GM12878 (cell line): ENCODE results near the gene ZSWIM6.

ENCODE experiments used
- RAD21 ChIP-seq: IDR thresholded peaks from 2 replicates; pipeline ENCODE4 v1.6.1; 2011; ENCODE audit warnings: mild to moderate bottlenecking, low read depth, low read length, moderate library complexity; ENCODE audit not compliant: insufficient read depth
- SREBF1 ChIP-seq: IDR thresholded peaks from 2 replicates; pipeline ENCODE4 v1.6.1; 2012; ENCODE audit warnings: mild to moderate bottlenecking, low read length
- SUZ12 ChIP-seq: fragments of 200-600 bp; sonication (generic); IDR thresholded peaks from one replicate; pipeline ENCODE4 v1.6.1; 2018; ENCODE audit warnings: antibody characterized with exemption, mild to moderate bottlenecking; ENCODE audit not compliant: unreplicated experiment
- TCF7 ChIP-seq: IDR thresholded peaks from 2 replicates; pipeline ENCODE4 v1.6.1; 2014; ENCODE audit warnings: antibody characterized with exemption, borderline replicate concordance
- USF2 ChIP-seq: IDR thresholded peaks from 2 replicates; pipeline ENCODE4 v1.6.1; 2011; ENCODE audit warnings: low read depth, low read length, improper control_type of control experiment, borderline replicate concordance
- TF ChIP-seq, protein P1 (sequence below), 3 experiments: IDR thresholded peaks in 2 of 3; conservative IDR thresholded peaks in 1 of 3; 2 replicates each; pipeline ENCODE4 v1.5.1; 2011; ENCODE audit warnings: low read depth in 3 of 3, low read length in 3 of 3, mild to moderate bottlenecking in 3 of 3, control low read depth in 2 of 3, moderate library complexity in 2 of 3, inconsistent platforms in 1 of 3, mixed read lengths in 1 of 3; ENCODE audit not compliant: control insufficient read depth in 2 of 3, insufficient read depth in 1 of 3; ENCODE audit errors: extremely low read depth in 1 of 3

GRCh38 chr5:61465066-61465465 is 133.0 kb downstream of the ZSWIM6 start:
- no peak for TF ChIP-seq SREBF1
- no peak for TF ChIP-seq USF2
- TF ChIP-seq, protein P1, sequence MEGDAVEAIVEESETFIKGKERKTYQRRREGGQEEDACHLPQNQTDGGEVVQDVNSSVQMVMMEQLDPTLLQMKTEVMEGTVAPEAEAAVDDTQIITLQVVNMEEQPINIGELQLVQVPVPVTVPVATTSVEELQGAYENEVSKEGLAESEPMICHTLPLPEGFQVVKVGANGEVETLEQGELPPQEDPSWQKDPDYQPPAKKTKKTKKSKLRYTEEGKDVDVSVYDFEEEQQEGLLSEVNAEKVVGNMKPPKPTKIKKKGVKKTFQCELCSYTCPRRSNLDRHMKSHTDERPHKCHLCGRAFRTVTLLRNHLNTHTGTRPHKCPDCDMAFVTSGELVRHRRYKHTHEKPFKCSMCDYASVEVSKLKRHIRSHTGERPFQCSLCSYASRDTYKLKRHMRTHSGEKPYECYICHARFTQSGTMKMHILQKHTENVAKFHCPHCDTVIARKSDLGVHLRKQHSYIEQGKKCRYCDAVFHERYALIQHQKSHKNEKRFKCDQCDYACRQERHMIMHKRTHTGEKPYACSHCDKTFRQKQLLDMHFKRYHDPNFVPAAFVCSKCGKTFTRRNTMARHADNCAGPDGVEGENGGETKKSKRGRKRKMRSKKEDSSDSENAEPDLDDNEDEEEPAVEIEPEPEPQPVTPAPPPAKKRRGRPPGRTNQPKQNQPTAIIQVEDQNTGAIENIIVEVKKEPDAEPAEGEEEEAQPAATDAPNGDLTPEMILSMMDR (IDR thresholded peaks at IDR 0.05 in 2 of 3, conservative IDR thresholded peaks at IDR 0.05 in 1 of 3; ENCODE audit: control insufficient read depth in 2 of 3, extremely low read depth in 1 of 3, insufficient read depth in 1 of 3, low read depth in 3 of 3, low read length in 3 of 3): no peak
- no peak for TF ChIP-seq SUZ12
- TF ChIP-seq TCF7: no peak
- TF ChIP-seq RAD21: no peak
